Measurements from ENCODE around the gene LTBP2.

LTBP2 gene

GRCh38 chr14:74589291-74589879 lies 22.7 kb downstream of the LTBP2 start:
- no peak for DNase-seq

- no peak for DNase-seq
Observed at GRCh38 chr14:74587363-74587707, 24.7 kb downstream of the LTBP2 start.

GRCh38 chr14:74586681-74587362 lies 25.2 kb downstream of the LTBP2 start:
- DNase-seq = no peak

GRCh38 chr14:74585406-74586335 lies 26.4 kb downstream of the LTBP2 start:
- DNase-seq = no peak

GRCh38 chr14:74584951-74585350 lies 27.1 kb downstream of the LTBP2 start:
- no peak for DNase-seq

- DNase-seq = no peak
Observed at GRCh38 chr14:74583689-74584434, 28.2 kb downstream of the LTBP2 start.

GRCh38 chr14:74582910-74583581 lies 29.0 kb downstream of the LTBP2 start:
- DNase-seq = no peak

GRCh38 chr14:74580275-74580672 lies 31.8 kb downstream of the LTBP2 start:
- DNase-seq = no peak

GRCh38 chr14:74579447-74580274 lies 32.4 kb downstream of the LTBP2 start:
- DNase-seq = no peak

GRCh38 chr14:74578479-74578878 lies 33.6 kb downstream of the LTBP2 start:
- no peak for DNase-seq

- DNase-seq = no peak
Observed at GRCh38 chr14:74577948-74578275, 34.1 kb downstream of the LTBP2 start.

- no peak for DNase-seq
Observed at GRCh38 chr14:74577247-74577947, 34.6 kb downstream of the LTBP2 start.

GRCh38 chr14:74575936-74576335 lies 36.1 kb downstream of the LTBP2 start:
- no peak for DNase-seq

- no peak for DNase-seq
Observed at GRCh38 chr14:74575507-74575906, 36.5 kb downstream of the LTBP2 start.

GRCh38 chr14:74574706-74575105 lies 37.3 kb downstream of the LTBP2 start:
- DNase-seq = no peak

GRCh38 chr14:74574090-74574433 lies 38.0 kb downstream of the LTBP2 start:
- no peak for DNase-seq

GRCh38 chr14:74573421-74574089 lies 38.5 kb downstream of the LTBP2 start:
- DNase-seq = no peak

GRCh38 chr14:74572726-74573301 lies 39.2 kb downstream of the LTBP2 start:
- DNase-seq = no peak

GRCh38 chr14:74571901-74572725 lies 39.9 kb downstream of the LTBP2 start:
- no peak for DNase-seq

Measured in T-helper 9 cell (primary cell).